Measurements from ENCODE around the gene APOL5.

- no peak for TF ChIP-seq CTCF (conservative IDR thresholded peaks at IDR 0.05; ENCODE audit: low read length)
- no peak for TF ChIP-seq EZH2phosphoT487 (IDR thresholded peaks at IDR 0.05; ENCODE audit: borderline replicate concordance, low read depth, low read length)
Observed at GRCh38 chr22:35758394-35758793, 40.7 kb downstream of the APOL5 start.

Data from OCI-LY7 (cell line).